GM21825 (cell line): ENCODE results near the gene OSBP2.
A peak's percentile ranks its signal among the peaks of the same experiment; 100 is the strongest.
"Not testable (repeated sequence)": the region's sequence is repeated elsewhere in the genome, so short reads cannot be mapped to it uniquely, and the experiment has no call there.

Experiments used
- ATAC-seq: cut with Tn5 transposase; IDR thresholded peaks from one replicate; pipeline ENCODE4 v1.9.1; 2021; ENCODE audit warnings: mild to moderate bottlenecking, moderate library complexity; ENCODE audit not compliant: unreplicated experiment

The OSBP2 gene

GRCh38 chr22:30694640-30695350 is at the start of gene OSBP2:
OSBP2 (plus strand) TSS chr22:30694874; CDS start chr22:30694910, 36 bp downstream.
- no peak for ATAC-seq

GRCh38 chr22:30646518-30647160 is 48.0 kb upstream of the OSBP2 start:
- no peak for ATAC-seq

GRCh38 chr22:30647536-30647935 is 47.1 kb upstream of the OSBP2 start:
- ATAC-seq = no peak

- no peak for ATAC-seq
Observed at GRCh38 chr22:30648825-30649224, 45.8 kb upstream of the OSBP2 start.

- peak; percentile 66 for ATAC-seq
Observed at GRCh38 chr22:30649430-30650007, 45.2 kb upstream of the OSBP2 start.

- no peak for ATAC-seq
Observed at GRCh38 chr22:30650508-30651116, 44.1 kb upstream of the OSBP2 start.

GRCh38 chr22:30652852-30653251 is 41.8 kb upstream of the OSBP2 start:
- no peak for ATAC-seq

GRCh38 chr22:30654361-30654760 is 40.3 kb upstream of the OSBP2 start:
- ATAC-seq = no peak

GRCh38 chr22:30655532-30655931 is 39.1 kb upstream of the OSBP2 start:
- ATAC-seq = no peak

- ATAC-seq = no peak
Observed at GRCh38 chr22:30662040-30662439, 32.6 kb upstream of the OSBP2 start.

GRCh38 chr22:30664798-30665197 is 29.9 kb upstream of the OSBP2 start:
- ATAC-seq = no peak

GRCh38 chr22:30665266-30665665 is 29.4 kb upstream of the OSBP2 start:
- ATAC-seq = no peak

GRCh38 chr22:30665786-30666185 is 28.9 kb upstream of the OSBP2 start:
- no peak for ATAC-seq

- no peak for ATAC-seq
Observed at GRCh38 chr22:30667107-30667493, 27.6 kb upstream of the OSBP2 start.

- peak; percentile 80 for ATAC-seq
Observed at GRCh38 chr22:30667494-30668385, 26.9 kb upstream of the OSBP2 start, which contains the start of gene DUSP18. DUSP18 (minus strand) TSS chr22:30667875; CDS start chr22:30664003, 3,872 bp downstream.

- ATAC-seq = no peak
Observed at GRCh38 chr22:30668386-30668710, 26.3 kb upstream of the OSBP2 start.

GRCh38 chr22:30671071-30671470 is 23.6 kb upstream of the OSBP2 start:
- ATAC-seq = no peak

- ATAC-seq = no peak
Observed at GRCh38 chr22:30673136-30673535, 21.5 kb upstream of the OSBP2 start.

GRCh38 chr22:30674482-30674881 is 20.2 kb upstream of the OSBP2 start:
- no peak for ATAC-seq

- ATAC-seq = no peak
Observed at GRCh38 chr22:30675436-30675835, 19.2 kb upstream of the OSBP2 start.

- ATAC-seq = not testable (repeated sequence)
Observed at GRCh38 chr22:30676565-30676964, 18.1 kb upstream of the OSBP2 start.
